NCI-H2196 (cell line): ENCODE measurements around the gene ARL4C.
"Not testable (repeated sequence)": the region's sequence is repeated elsewhere in the genome, so short reads cannot be mapped to it uniquely, and the experiment has no call there.

Source experiments
- DNase-seq: peaks from one replicate; lab custom pipeline; 2025; ENCODE audit not compliant: unreplicated experiment; lab: John Stamatoyannopoulos, UW

The ARL4C gene

DNA sequence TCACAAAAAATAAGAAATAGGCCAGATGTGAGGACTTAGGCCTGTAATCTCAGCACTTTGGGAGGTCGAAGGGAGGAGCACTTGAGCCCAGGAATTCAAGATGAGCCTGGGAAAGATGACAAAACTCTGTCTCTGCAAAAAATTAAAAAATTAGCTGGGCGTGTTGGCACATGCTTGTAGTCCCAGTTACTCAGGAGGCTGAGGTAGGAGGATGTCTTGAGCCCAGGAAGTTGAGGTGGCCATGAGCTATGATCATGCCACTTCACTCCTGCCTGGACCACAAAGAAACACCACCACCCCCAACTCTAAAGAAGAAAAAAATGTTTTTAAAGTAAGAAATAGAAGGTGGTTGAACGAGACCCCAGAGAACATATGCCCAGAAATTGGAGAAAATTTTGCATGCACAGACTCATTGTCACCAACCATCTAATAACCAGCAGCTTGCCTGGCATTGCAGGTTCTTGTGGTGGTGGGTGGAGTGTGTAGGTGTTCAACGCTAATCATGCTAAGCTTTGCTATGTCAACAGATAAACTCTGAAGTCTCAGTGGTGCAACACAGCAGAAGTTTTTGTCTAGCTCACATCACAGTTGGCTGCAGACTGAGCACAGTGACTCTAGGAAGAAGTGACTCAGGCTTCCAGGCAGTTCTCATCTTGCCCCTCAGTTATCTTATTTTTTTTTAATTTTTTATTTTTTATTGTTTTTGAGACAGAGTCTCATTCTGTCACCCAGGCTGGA, 18.6 kb downstream of the ARL4C start:
- no peak for DNase-seq

DNA sequence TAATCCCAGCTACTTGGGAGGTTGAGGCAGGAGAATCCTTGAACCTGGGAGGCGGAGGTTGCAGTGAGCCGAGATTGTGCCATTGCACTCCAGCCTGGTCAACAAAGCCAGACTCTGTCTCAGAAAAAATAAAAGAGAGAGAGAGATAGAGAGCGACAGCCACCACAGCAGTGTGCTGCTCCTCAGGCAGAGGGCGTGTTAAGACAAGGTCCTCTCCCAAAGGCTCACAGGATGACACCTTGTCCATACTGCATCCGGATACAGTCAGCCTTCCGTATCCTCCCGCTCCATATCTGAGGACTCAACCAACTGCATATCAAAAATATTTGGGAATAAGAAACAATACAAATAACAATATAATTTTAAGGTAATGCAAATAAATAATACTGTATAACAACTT, 20.1 kb downstream of the ARL4C start:
- DNase-seq, result no peak

DNA sequence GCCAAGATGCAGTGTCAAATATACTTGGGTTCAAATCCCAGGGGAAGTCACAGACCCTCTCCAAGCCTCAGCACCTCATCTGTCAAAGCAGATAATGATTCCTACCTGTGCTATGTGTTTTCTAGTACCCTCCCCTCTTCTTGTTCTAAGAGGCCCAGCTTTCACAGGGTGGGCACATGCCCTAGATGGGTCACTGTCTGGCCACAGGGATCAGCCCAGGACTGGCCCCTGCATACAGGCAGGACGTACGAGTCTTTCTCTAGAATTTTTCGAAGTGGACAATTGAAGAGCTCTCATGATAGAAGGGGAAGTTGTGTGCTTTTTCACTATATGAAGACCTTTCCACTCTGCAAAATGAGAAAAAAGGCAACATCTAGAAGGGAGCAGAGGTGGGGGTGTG, 22.2 kb downstream of the ARL4C start:
- no peak for DNase-seq

DNA sequence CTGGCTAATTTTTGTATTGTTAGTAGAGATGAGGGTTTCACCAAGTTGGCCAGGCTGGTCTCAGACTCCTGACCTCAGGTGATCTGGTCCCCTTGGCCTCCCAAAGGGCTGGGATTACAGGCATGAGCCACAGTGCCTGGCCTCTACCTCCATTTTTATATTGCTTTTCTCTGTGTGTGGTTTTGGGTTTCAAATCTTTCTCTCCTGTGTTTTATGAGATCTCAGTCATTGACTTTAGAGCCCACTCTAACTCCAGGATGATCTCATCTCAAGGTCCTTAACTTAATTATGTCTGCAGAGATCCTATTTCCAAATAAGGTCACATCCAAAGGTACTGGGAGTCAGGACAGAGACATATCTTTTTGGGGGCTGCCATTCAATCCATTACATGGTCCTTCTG, 24.7 kb downstream of the ARL4C start:
- no peak for DNase-seq

DNA sequence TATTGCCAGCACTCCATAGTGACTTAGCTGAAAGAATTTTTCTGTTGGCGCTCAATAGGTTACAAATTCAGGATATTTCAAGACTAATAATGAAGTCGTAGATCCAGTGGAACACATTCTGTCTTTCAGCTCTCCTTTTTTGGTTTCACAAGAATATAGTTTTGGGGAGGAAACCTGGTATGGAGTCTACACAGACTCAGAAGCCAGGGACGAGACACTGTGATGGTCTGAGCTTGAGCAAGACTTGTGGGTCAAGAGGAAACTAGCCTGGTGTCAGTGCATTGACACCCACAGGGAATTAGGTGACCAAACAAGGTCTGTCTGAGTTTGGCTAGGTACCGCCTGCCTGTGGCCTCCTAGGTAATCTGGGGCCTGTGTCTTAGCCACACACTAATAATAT, 26.9 kb downstream of the ARL4C start:
- DNase-seq, result no peak

DNA sequence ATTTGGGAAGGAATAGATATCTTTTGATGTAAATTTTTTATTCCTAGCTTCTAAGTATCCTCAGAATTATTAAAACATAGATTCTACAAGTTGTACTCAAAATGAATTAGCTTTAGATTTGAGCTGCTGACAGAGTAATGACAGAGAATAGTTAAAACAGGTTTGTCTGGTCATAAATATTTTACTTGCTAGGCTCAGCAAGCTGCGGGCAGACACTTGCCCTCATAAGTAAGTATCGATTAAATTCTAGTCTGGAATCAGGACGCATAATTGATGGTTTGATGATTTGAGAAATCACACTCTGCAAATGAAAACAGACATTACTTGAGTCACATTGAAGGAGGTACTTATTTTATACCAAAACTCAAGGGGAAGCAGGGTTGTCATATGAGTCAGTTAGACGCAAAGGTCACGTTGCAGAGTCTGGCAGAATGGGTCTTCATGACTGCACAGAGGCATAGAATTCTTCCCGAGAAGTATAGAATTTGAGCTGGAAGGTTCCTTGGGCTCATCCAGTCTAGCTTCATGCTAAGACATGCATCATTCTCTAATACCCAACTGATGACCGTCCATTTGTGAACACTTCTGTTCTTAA, 27.5 kb downstream of the ARL4C start:
- DNase-seq, result no peak

DNA sequence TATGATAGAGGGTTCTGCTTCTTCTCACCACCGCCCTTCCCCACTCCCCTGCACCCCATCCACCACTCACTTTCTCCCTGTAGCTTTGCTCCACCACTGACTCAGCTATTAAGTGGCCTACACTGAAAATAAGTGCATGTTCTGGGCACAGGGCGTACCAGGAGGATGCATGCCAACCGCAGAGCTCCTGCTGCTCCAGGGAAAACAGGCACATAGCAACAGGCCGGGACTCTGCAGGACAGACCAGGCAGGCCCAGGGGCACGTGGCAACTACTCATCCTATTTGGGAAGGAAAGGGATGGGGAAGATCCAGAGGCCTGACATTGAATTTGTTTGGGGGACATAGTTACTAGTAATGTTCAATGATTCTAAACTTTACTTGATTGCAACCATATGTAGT, 28.4 kb downstream of the ARL4C start:
- no peak for DNase-seq

DNA sequence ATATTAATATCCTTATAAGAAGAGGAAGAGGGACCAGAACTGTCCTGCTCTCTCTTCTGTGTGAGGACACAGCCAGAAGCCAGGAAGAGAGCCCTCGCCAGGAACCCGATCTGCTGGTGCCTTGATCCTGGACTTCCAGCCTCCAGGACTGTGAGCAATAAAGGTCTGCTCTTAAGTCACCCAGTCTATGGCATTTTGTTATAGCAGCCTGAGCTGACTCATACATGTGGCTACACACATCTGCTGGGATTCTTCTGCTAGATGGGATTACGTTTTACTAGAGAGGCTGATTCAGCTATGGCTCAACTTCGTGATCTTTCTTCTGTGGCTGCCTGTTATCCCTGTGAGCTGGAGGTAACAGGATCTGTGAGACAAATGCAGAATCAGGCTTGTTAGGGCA, 29.6 kb downstream of the ARL4C start:
- no peak for DNase-seq

DNA sequence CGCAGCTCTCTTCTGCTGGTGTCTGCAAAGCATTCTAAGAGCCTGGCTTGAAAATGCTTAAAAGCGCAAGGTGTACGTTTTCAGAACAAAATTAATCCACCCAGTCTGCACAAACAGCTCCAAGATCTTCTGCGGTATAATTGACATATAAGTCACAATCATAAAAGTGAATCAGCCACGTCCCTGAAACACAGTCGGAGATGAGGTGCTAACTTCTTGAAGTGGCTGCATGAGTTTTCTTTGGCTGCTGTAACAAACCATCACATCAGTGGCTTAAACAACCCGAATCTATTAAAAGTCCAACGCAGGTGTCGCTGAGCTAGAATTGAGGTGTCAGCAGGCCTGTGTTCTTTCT, 32.6 kb downstream of the ARL4C start:
- no peak for DNase-seq

DNA sequence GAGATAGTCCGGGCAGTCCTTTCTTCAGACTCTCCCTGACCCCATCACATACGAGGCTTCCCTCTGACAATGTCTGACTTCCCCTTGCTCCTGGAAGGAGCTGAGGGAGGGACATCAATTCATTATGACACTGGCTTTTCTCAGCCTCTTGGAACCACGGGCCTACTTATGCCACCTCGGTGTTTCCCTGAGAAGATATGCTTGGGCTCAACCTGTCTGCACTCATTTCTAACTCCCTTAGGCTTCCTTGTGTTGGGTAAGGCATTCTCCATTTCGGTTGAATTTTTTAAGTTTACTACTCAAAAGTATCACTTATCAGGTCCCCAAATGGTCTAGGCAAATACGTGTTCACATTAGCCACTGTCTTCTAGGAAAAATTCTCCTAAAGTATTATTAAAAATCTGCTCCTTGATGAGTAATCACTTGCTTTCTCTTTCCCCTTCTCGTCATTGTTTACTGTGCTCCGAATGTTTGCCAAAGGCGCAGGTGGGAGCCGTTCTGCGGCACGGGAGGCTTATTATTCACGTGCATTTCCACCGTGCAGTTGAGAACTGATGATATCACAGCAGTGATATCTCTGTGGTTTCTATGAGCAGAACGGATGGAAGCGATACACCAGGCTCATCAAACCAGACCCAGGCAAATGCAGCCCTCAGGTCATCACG, 33.1 kb downstream of the ARL4C start:
- DNase-seq, result peak; percentile 93

DNA sequence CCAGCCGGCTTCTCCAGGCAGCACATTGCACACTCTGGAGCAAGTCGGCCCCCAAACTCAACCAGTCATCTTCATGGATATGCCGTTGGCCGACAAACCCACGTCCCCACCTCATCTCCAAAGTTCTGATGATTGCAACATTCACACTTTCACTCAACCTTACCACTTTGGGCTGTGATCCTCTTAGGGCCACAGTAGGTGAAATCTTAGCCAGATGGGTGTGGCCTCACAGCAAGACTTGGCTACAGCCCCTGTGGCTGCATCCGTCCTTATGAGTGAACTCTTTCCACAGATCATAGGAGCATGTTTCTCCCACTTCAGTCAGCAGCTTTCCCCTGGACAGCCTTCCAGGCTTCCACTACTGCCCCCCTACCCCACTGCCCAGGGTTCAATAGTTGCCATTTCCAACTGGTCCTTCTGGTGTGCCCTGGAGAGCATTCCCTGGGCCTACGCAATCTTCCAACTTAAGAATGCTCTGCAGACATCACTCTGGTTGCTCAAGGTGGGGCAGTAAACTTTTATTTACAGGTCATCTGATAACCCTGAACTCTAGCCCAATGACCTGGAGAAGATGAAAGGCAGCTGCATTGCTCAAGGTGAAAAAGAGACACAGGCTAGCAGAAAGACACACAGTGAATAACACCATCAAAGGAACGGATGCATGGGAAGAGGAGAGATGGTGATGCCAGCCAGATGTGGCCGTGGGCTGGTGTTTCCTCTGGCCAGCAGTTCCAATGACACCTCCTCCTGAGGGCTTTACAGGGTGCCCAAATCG, 34.5 kb downstream of the ARL4C start:
- DNase-seq, result no peak

DNA sequence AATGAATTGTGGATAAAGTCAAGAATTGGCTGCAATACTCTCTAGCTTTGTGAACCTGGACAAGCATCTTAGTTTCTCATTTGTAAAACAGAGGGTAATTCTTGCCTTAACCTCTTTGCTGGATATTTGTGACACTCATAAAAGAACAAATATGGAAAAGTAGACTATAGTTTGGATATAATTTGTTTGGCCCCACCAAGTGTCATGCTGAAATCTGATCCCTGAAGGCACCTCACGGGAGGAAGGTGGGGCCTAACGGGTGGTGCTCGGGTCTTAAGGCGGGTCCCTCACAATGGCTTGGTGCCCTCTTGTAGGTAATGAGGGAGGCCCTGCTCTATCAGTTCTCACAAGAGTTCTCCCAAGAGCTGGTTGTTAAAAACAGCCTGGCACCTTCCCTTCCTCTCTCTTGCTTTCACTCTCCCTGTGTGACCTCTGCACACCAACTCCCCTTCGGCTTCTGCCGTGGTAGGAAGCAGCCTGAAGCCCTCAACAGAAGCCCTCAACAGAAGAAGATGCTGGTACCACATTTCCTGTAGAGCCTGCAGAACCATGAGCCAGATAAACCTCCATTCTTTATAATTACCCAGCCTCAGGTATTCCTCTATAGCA, 37.4 kb downstream of the ARL4C start:
- no peak for DNase-seq

DNA sequence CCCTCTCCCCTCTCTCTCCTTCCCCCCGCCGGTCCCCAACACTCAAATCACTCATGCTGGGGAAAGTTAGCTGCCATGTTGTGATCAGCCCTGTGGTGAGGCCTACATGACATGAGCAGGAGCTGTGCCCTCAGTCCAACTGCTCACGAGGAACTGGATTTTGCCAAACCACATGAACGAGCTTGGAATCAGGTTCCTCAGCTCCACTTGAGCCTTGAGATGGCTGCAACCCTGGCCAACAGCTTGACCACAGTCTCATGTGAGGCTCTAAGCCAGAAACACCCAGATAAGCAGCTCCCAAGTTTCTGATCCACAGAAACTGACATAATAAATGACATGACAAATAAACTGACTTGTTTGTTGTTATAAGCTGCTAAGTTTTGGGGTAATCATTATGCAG, 38.4 kb downstream of the ARL4C start:
- DNase-seq, result no peak

DNA sequence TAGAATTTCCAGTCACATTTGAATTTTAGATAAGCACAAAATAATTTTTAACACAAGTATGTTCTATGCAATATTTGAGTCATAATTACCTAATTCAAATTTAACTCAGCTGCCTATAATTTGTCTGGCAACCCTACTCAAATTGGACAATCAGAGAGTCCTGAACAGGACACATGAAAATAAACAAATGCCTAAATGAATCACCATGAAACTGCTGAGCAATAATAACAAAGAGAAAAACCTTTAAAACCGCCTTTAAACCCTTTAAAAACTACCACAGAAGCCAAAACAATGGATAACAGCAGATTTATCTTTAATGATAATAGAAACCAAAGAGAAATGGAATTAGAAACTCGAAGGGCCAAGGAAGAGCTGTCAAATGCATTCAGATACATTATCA, 39.5 kb downstream of the ARL4C start:
- no peak for DNase-seq

DNA sequence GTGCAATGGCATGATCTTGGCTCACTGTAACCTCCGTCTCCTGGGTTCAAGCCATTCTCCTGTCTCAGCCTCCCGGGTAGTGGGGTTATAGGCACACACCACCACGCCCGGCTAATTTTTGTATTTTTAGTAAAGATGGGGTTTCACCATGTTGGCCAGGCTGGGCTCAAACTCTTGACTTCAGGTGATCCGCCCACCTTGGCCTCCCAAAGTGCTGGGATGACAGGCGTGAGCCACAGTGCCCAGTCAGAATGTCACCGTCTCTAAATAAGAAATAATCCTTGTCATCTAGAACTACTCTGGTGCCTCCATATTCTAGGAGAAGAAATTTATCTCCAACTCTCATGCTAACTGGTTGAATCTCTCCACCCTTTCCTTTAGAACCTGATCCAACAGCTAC, 41.6 kb downstream of the ARL4C start:
- DNase-seq, result not testable (repeated sequence)

DNA sequence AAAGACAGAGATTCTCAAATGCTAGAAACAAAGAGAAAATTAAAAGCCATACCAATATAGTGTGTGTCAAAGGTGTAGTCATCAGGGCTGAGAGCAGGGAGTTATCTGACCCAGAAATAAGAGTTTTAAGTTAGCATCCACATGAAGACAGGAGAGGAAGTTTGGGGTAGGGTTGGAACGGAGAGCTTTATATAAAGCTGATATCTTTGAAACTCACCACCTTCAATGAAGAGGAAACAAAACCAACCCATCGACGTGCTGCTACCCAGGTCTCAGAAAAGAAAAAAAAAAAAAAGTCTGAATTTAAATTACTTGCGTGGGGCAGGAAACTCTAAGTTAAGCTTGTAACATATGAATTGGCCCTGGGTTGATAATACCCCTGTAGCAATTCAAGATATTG, 42.4 kb downstream of the ARL4C start:
- DNase-seq, result no peak

DNA sequence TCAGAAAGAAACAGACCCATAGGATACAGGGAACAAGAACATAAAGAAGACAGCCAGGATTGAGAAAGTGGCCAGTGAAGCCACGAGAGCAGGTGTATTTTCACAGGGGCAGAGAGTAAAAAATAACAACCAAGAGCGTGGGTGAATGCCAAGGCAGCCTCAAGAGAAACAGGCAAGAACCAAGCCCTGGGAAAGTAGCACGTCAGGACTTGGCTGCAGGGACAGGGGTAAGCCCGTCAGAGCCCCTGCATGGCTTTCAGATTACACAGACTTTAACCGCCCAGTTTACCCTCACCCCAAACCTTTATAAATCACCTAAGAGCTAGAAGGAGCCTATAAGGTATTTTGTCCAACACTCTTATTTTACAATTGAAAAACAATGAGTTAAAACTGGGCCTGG, 43.7 kb downstream of the ARL4C start:
- DNase-seq, result no peak

DNA sequence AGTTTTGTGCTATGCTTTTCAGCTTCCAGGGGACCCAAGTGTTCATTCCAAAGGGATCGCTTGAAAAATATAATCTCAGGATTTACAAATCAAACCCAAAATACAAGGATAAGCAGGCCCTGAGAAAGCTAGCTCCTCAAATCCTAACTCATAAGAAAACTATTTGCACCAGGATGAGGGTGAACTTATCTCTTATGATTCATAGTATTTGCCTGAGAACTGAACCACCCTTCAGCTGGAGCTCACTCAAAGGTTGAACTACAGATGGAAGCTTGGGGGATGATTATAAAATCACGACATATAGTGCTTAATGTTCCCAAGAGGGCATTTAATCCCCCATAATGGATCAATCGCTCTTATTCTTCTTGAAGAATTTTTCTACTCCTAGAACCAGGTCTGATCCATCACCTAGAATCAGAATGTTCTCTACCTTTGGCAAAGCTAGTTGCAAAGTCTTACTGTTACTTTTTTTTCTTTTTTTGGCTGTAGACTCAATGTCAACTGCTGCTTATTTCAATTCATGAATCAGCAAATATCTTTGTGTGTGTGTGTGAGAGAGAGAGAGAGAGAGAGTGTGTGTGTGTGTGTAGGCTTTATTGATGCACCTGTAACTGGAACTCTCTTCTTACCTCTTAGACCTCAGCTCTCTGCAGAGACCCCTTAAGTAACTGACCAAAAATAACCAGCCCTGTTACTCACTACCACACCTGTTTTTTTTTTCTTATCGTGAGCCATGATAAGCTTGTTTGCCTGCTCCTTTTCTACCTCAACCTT, 44.8 kb downstream of the ARL4C start:
- DNase-seq, result no peak

DNA sequence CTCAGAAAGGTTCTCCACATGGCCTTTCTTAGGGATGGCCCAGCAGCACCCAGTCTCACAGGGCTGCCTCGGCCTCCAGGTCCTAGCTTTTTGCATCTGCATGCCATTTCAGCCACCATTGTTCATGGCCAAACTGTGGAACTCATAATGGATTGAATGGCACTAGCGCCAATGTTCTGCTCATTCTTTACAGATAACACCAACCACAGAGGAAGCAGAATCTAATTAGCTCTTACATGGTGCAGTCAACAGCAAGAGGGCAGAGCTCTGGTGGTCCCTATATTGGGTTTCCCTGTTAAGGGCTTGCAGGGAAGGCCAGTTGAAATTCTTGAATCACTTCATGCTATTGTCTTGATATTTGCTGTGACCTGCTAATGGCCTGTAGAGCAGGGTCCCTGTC, 45.6 kb downstream of the ARL4C start:
- DNase-seq, result no peak

DNA sequence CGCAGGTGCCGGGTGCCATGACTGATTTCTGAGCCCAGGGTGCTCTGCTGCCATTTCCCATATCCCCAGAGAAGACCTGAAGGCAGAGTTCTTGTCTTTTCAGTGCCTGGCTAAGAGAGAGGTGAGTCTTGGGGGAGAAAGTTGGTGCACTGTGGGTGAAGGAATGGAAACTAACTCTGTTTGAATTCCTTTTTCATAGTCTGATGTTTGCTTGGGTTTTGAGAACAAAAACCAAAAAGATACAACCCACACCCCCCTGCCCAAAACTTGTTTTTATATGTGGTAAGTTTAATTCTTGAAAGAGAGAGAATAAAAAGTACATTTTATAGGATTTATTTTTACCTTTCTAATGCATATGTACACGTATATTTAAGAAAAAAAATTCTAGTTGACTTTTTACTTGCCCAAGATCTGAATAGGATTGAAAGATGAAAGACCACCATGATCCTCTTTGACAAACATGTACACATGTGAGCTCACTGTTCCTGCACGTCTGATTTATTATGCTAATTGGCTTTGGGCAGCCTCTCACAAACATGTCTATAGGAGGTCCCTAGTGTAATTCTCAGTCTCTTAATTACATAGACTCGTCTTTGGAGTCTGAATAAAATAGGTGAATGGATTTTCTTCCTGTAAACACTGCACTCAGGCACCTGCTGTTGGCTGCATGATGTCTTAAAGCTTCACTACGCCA, 46.3 kb downstream of the ARL4C start:
- no peak for DNase-seq
